ENCODE results near the gene UST. TPM values are rescaled to one million over a fixed set of nuclear protein-coding genes. Genes with fewer than 3 reads are reported as not detected.

Gene UST
- total RNA-seq, 1 experiment from 2014 or later, result 6.1 TPM

GRCh38 chr6:148890652-148891404 is 144.0 kb downstream of the UST start:
- Histone ChIP-seq H3K27me3 (ENCODE audit: insufficient read depth, low read length) (no peaks in the 10 kb centered on the region), H3K4me3 (replicated peaks in 1 of 2; ENCODE audit: low read depth in 1 of 2, low read length in 2 of 2) (no peak overlapping the region), H3K79me2 (ENCODE audit: insufficient read depth, low read length) (no peaks in the 10 kb centered on the region), H3K9me3 (ENCODE audit: control insufficient read depth in 1 of 2, insufficient read depth in 1 of 2, low read depth in 1 of 2, low read length in 2 of 2) (no peaks in the 10 kb centered on the region), H3K4me2 (ENCODE audit: low read length) (no peak overlapping the region), H3K4me1 (ENCODE audit: control insufficient read depth in 1 of 2, insufficient read depth in 2 of 2, low read length in 2 of 2) (no peaks in the 10 kb centered on the region; a peak in 1 of 4 replicates), H3K36me3 (ENCODE audit: control insufficient read depth in 1 of 2, insufficient read depth in 2 of 2, low read length in 2 of 2) (no peaks in the 10 kb centered on the region), H3K9me2 (ENCODE audit: insufficient read depth) (no peaks in the 10 kb centered on the region), H2AFZ (ENCODE audit: low read depth, low read length, poor library complexity, severe bottlenecking) (no peak overlapping the region), H4K20me1 (ENCODE audit: insufficient read depth) (no peaks in the 10 kb centered on the region), H3K27ac (ENCODE audit: low read depth, low read length) (no peak overlapping the region), H3K9ac (ENCODE audit: low read length) (no peak overlapping the region)
- BruUV-seq (replicated peaks), result no TSS peak
- no peak for DNase-seq (ENCODE audit: low read depth, low spot score)
- RAD21 ChIA-PET (ENCODE audit: low non-redundant PET in 1 of 2, low total read pairs in 2 of 2, uncharacterized antibody in 2 of 2, unreplicated experiment in 2 of 2), result no interaction called here
- CTCF ChIA-PET, result no interaction called here
- no peak for ATAC-seq
- no peak for TF ChIP-seq ZFX (IDR thresholded peaks at IDR 0.05)
- TF ChIP-seq RAD21 (IDR thresholded peaks at IDR 0.05; ENCODE audit: low read depth), result no peak
- no peak for TF ChIP-seq CBX3 (IDR thresholded peaks at IDR 0.05; ENCODE audit: low read depth)
- TF ChIP-seq ATF3 (IDR thresholded peaks at IDR 0.05), result no peak
- TF ChIP-seq ZBTB33 (IDR thresholded peaks at IDR 0.05; ENCODE audit: extremely low read depth, insufficient replicate concordance, low read length), result no peak
- no peak for TF ChIP-seq MAX (IDR thresholded peaks at IDR 0.05)
- TF ChIP-seq REST (IDR thresholded peaks at IDR 0.05; ENCODE audit: low read depth), result no peak
- TF ChIP-seq SP1 (IDR thresholded peaks at IDR 0.05; ENCODE audit: low read depth), result no peak
- no peak for TF ChIP-seq CTCF (IDR thresholded peaks at IDR 0.05 in 2 of 3, conservative IDR thresholded peaks at IDR 0.05 in 1 of 3; ENCODE audit: borderline replicate concordance in 1 of 3, insufficient read depth in 1 of 3, low read depth in 2 of 3, low read length in 2 of 3)
- no peak for TF ChIP-seq SRF (IDR thresholded peaks at IDR 0.05; ENCODE audit: low read depth)
- TF ChIP-seq EGR1 (IDR thresholded peaks at IDR 0.05; ENCODE audit: low read depth), result no peak
- no peak for TF ChIP-seq SIN3A (IDR thresholded peaks at IDR 0.05; ENCODE audit: low read depth)
- TF ChIP-seq TCF7L2 (IDR thresholded peaks at IDR 0.05; ENCODE audit: borderline replicate concordance, extremely low read depth, insufficient read depth, insufficient read length), result no peak
- TF ChIP-seq JUND (IDR thresholded peaks at IDR 0.05), result no peak
- TF ChIP-seq EZH2phosphoT487 (IDR thresholded peaks at IDR 0.05; ENCODE audit: borderline replicate concordance), result no peak
- TF ChIP-seq POLR2AphosphoS5 (IDR thresholded peaks at IDR 0.05; ENCODE audit: low read depth, low read length), result no peak
- TF ChIP-seq ELF1 (IDR thresholded peaks at IDR 0.05; ENCODE audit: borderline replicate concordance, low read depth), result no peak
- intact Hi-C loops (cut with micrococcal nuclease), result no loop called here
- POLR2A ChIA-PET, result no interaction called here
